ENCODE measurements around the gene TWF2.

TWF2 gene

GRCh38 chr3:52234516-52235447 lies 4.2 kb downstream of the TWF2 start:
- no peak overlapping the region for H3K4me2 ChIP-seq

GRCh38 chr3:52233968-52234367 lies 5.0 kb downstream of the TWF2 start:
- no peaks in the 10 kb centered on the region for H4K20me1 ChIP-seq (ENCODE audit: insufficient read depth)
- H3K4me1 ChIP-seq (ENCODE audit: low read depth, poor library complexity, severe bottlenecking) = peaks cover 10% of the 10 kb centered on the region
- no peaks in the 10 kb centered on the region for H3K27me3 ChIP-seq (ENCODE audit: insufficient read depth, low read depth)

More at GRCh38 chr3:52234516-52235447, 4.2 kb downstream of the TWF2 start:
- TF ChIP-seq, protein P1, sequence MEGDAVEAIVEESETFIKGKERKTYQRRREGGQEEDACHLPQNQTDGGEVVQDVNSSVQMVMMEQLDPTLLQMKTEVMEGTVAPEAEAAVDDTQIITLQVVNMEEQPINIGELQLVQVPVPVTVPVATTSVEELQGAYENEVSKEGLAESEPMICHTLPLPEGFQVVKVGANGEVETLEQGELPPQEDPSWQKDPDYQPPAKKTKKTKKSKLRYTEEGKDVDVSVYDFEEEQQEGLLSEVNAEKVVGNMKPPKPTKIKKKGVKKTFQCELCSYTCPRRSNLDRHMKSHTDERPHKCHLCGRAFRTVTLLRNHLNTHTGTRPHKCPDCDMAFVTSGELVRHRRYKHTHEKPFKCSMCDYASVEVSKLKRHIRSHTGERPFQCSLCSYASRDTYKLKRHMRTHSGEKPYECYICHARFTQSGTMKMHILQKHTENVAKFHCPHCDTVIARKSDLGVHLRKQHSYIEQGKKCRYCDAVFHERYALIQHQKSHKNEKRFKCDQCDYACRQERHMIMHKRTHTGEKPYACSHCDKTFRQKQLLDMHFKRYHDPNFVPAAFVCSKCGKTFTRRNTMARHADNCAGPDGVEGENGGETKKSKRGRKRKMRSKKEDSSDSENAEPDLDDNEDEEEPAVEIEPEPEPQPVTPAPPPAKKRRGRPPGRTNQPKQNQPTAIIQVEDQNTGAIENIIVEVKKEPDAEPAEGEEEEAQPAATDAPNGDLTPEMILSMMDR (conservative IDR thresholded peaks at IDR 0.05; ENCODE audit: low read depth, low read length) = no peak
- no peaks in the 10 kb centered on the region for H3K79me2 ChIP-seq (ENCODE audit: insufficient read depth, low read depth)
- no peaks in the 10 kb centered on the region for H4K20me1 ChIP-seq (ENCODE audit: insufficient read depth)
- H3K4me1 ChIP-seq (ENCODE audit: low read depth, poor library complexity, severe bottlenecking) = peaks cover 11% of the 10 kb centered on the region
- H3K27me3 ChIP-seq (ENCODE audit: insufficient read depth, low read depth) = no peaks in the 10 kb centered on the region
- H3K27ac ChIP-seq = no peak overlapping the region
- H3K4me3 ChIP-seq (IDR thresholded peaks at IDR 0.05; ENCODE audit: insufficient read depth, low read depth, low read length) = no peak overlapping the region
- H2AFZ ChIP-seq (ENCODE audit: low read depth) = no peak overlapping the region
- H3K9ac ChIP-seq = no peak overlapping the region
- H3K36me3 ChIP-seq (ENCODE audit: insufficient read depth) = no peaks in the 10 kb centered on the region

DNA sequence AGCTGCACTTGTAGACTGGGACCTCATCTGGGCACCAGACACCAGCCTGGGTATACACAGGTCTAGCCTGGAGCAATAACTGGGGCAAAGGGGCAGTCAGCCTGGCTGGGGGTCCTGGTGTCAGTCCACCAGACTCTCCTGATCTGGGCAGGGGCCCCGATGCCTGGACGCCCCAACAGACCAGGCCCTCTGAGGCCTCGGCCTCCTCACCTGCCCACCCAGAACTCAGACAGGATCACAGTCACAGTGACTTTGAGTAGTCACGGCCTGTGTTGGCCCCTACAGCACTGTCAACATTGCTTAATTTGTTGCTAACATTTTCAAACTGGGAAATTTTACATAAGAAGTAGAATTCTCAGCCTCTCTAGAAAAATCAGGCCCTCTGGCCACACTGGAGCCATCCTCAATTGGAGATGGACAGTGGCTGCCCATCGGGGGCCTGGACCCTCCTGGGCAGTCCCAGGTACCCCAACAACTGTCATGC lies 5.8 kb downstream of the TWF2 start:
- Histone ChIP-seq H3K4me1 (ENCODE audit: low read depth, poor library complexity, severe bottlenecking) (peaks cover 9% of the 10 kb centered on the region), H3K36me3 (ENCODE audit: insufficient read depth) (no peaks in the 10 kb centered on the region)

More at GRCh38 chr3:52233968-52234367, 5.0 kb downstream of the TWF2 start:
- no peak overlapping the region for H3K4me3 ChIP-seq (IDR thresholded peaks at IDR 0.05; ENCODE audit: insufficient read depth, low read depth, low read length)
- no peak overlapping the region for H3K27ac ChIP-seq
- no peak overlapping the region for H3K4me2 ChIP-seq
- TF ChIP-seq, protein P1 (conservative IDR thresholded peaks at IDR 0.05; ENCODE audit: low read depth, low read length) = no peak
- H2AFZ ChIP-seq (ENCODE audit: low read depth) = no peak overlapping the region
- no peaks in the 10 kb centered on the region for H3K36me3 ChIP-seq (ENCODE audit: insufficient read depth)
- no peak overlapping the region for H3K9ac ChIP-seq
- H3K79me2 ChIP-seq (ENCODE audit: insufficient read depth, low read depth) = no peaks in the 10 kb centered on the region

DNA sequence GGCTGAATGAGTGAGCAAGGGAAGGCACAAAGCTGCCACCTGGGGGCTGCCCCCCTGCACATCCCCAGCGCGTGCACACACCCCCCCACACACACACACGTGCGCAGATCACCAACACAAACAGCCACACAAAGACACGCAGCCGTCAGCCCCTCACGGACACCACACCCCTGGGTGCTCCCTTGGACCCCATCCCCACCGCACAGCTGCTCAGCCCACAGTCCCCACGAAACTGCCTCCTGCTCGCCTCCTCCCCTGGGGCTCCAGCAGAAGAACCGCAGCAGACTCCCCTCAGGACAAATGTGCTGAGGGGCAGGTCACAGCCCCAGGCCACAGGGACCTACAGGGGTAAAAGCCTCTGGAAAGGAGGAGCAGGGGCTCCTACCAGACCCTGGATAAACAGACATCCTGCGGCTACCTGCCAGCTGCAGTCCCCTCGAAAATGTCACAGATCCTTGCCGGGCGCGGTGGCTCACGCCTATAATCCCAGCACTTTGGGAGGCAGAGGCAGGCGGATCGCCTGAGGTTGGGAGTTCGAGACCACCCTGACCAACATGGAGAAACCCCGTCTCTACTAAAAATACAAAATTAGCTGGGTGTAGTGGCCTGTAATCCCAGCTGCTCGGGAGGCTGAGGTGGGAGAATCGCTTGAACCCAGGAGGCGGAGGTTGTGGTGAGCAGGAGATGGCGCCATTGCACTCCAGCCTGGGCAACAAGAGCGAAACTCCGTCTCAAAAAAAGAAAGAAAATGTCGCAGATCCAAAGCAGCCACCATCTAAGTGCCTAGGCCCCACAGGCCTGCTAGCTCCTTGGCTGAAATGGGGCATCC lies 6.5 kb downstream of the TWF2 start:
- H3K4me2 ChIP-seq = no peak overlapping the region
- H4K20me1 ChIP-seq (ENCODE audit: insufficient read depth) = no peaks in the 10 kb centered on the region
- H3K27ac ChIP-seq = no peak overlapping the region
- TF ChIP-seq, protein P1 (conservative IDR thresholded peaks at IDR 0.05; ENCODE audit: low read depth, low read length) = no peak
- peaks cover 5% of the 10 kb centered on the region for H3K4me1 ChIP-seq (ENCODE audit: low read depth, poor library complexity, severe bottlenecking)
- no peak overlapping the region for H3K4me3 ChIP-seq (IDR thresholded peaks at IDR 0.05; ENCODE audit: insufficient read depth, low read depth, low read length)
- no peaks in the 10 kb centered on the region for H3K27me3 ChIP-seq (ENCODE audit: insufficient read depth, low read depth)
- no peak overlapping the region for H2AFZ ChIP-seq (ENCODE audit: low read depth)
- H3K36me3 ChIP-seq (ENCODE audit: insufficient read depth) = no peaks in the 10 kb centered on the region
- H3K79me2 ChIP-seq (ENCODE audit: insufficient read depth, low read depth) = no peaks in the 10 kb centered on the region
- no peak overlapping the region for H3K9ac ChIP-seq

More for the DNA sequence above, 5.8 kb downstream of the TWF2 start:
- H3K9ac ChIP-seq = no peak overlapping the region
- H3K27ac ChIP-seq = no peak overlapping the region
- no peaks in the 10 kb centered on the region for H3K27me3 ChIP-seq (ENCODE audit: insufficient read depth, low read depth)
- H4K20me1 ChIP-seq (ENCODE audit: insufficient read depth) = no peaks in the 10 kb centered on the region
- H3K4me2 ChIP-seq = no peak overlapping the region
- no peaks in the 10 kb centered on the region for H3K79me2 ChIP-seq (ENCODE audit: insufficient read depth, low read depth)
- TF ChIP-seq, protein P1 (conservative IDR thresholded peaks at IDR 0.05; ENCODE audit: low read depth, low read length) = no peak
- no peak overlapping the region for H2AFZ ChIP-seq (ENCODE audit: low read depth)
- H3K4me3 ChIP-seq (IDR thresholded peaks at IDR 0.05; ENCODE audit: insufficient read depth, low read depth, low read length) = no peak overlapping the region

Measured in KMS-11 (cell line).